Measurements from ENCODE around the gene MOB3C. TPM values are rescaled to one million over a fixed set of nuclear protein-coding genes. Genes with fewer than 3 reads are reported as not detected.

MOB3C gene
- total RNA-seq, 6 experiments from 2014 or later = 2.6 to 6.3 (median 5.7) TPM

GRCh38 chr1:46621930-46622329, 5.3 kb upstream of the MOB3C start:
- DNase-seq = no peak
- no peak overlapping the region for H3K4me3 ChIP-seq
- H3K4me1 ChIP-seq = no peaks in the 10 kb centered on the region
- no peaks in the 10 kb centered on the region for H3K27me3 ChIP-seq
- 53% methylated on average over 6 of the region's 7 CpGs for WGBS (ENCODE audit: insufficient coverage, low coverage, low lambda C conversion rate, missing lambda C conversion rate)
- H3K9me3 ChIP-seq = no peaks in the 10 kb centered on the region
- H3K27ac ChIP-seq = no peak overlapping the region
- intact Hi-C loops (cut with DNase I) = loop anchor here in 1 of 2 donors (10.0 kb wide), 1 partner anchor 103 kb away; no protein-coding TSS in a partner anchor
- H3K36me3 ChIP-seq = no peaks in the 10 kb centered on the region
- ATAC-seq = no peak
- no peak for TF ChIP-seq POLR2A (IDR thresholded peaks at IDR 0.05)
- no peak for TF ChIP-seq CTCF (IDR thresholded peaks at IDR 0.05)

- Histone ChIP-seq H3K36me3 (no peaks in the 10 kb centered on the region), H3K27me3 (no peaks in the 10 kb centered on the region), H3K4me3 (no peak overlapping the region), H3K4me1 (peaks cover 0 to 11% (median 4%) of the 10 kb centered on the region in 4 donors), H3K27ac (no peak overlapping the region), H3K9me3 (no peaks in the 10 kb centered on the region)
- intact Hi-C loops (cut with DNase I) = loop anchor here in 1 of 2 donors (10.0 kb wide), 1 partner anchor 105 kb away; no protein-coding TSS in a partner anchor
- TF ChIP-seq POLR2A (IDR thresholded peaks at IDR 0.05) (no peak), CTCF (IDR thresholded peaks at IDR 0.05) (no peak)
- WGBS (ENCODE audit: insufficient coverage, low coverage, low lambda C conversion rate, missing lambda C conversion rate) = 72% methylated on average over 2 of the region's 5 CpGs
- DNase-seq = no peak
- ATAC-seq = no peak
Observed at GRCh38 chr1:46619656-46620258, 3.1 kb upstream of the MOB3C start.

- 55% methylated on average over 2 of the region's 4 CpGs for WGBS (ENCODE audit: insufficient coverage, low coverage, low lambda C conversion rate, missing lambda C conversion rate)
- no peak for TF ChIP-seq CTCF (IDR thresholded peaks at IDR 0.05)
- no peak for TF ChIP-seq POLR2A (IDR thresholded peaks at IDR 0.05)
- H3K36me3 ChIP-seq = no peaks in the 10 kb centered on the region
- no peaks in the 10 kb centered on the region for H3K9me3 ChIP-seq
- ATAC-seq (no peak), DNase-seq (no peak)
- no peak overlapping the region for H3K4me3 ChIP-seq
- H3K27ac ChIP-seq = no peak overlapping the region
- intact Hi-C loops (cut with DNase I) = no loop called here
- peaks cover 0 to 20% (median 4%) of the 10 kb centered on the region in 4 donors for H3K4me1 ChIP-seq
- H3K27me3 ChIP-seq = no peaks in the 10 kb centered on the region
Observed at GRCh38 chr1:46618754-46619415, 2.3 kb upstream of the MOB3C start.

GRCh38 chr1:46617833-46618232, 1.2 kb upstream of the MOB3C start:
- TF ChIP-seq POLR2A (IDR thresholded peaks at IDR 0.05) (no peak), CTCF (IDR thresholded peaks at IDR 0.05) (no peak)
- ATAC-seq (no peak), DNase-seq (no peak)
- WGBS (ENCODE audit: insufficient coverage, low coverage, low lambda C conversion rate, missing lambda C conversion rate) = 100% methylated on average over 2 of the region's 3 CpGs
- Histone ChIP-seq H3K27ac (no peak overlapping the region), H3K36me3 (no peaks in the 10 kb centered on the region), H3K27me3 (no peaks in the 10 kb centered on the region), H3K4me3 (no peak overlapping the region), H3K9me3 (no peaks in the 10 kb centered on the region), H3K4me1 (peaks cover 0 to 20% (median 4%) of the 10 kb centered on the region in 4 donors)
- intact Hi-C loops (cut with DNase I) = no loop called here
